ENCODE data around the gene HORMAD2. TPM values are rescaled to one million over a fixed set of nuclear protein-coding genes. Genes with fewer than 3 reads are reported as not detected.

Gene HORMAD2
- total RNA-seq, 5 donors from 2014 or later (not counting 1 experiment from before 2014, with no cell fraction given), result not detected

- ATAC-seq (replicated peaks in 1 of 4), result no peak
- ChIA-PET CTCF (no interaction called here), POLR2A (no interaction called here)
These were observed 49.4 kb downstream of the HORMAD2 start for GRCh38 chr22:30129636-30130035.

GRCh38 chr22:30132290-30132996, 52.2 kb downstream of the HORMAD2 start:
- Histone ChIP-seq H3K36me3 (ENCODE audit: control insufficient read depth in 2 of 2, extremely low read depth in 1 of 2, insufficient read depth in 1 of 2, low read length in 1 of 2) (no peaks in the 10 kb centered on the region), H3K4me1 (ENCODE audit: control insufficient read depth in 1 of 2, extremely low read depth in 1 of 2, insufficient read depth in 2 of 2, low read length in 2 of 2) (no peaks in the 10 kb centered on the region), H3K27me3 (replicated peaks in 1 of 2; ENCODE audit: control insufficient read depth in 2 of 2, extremely low read depth in 1 of 2, insufficient read depth in 2 of 2, low read length in 1 of 2) (no peaks in the 10 kb centered on the region), H3K27ac (ENCODE audit: low read length) (no peak overlapping the region), H3K9me3 (no peaks in the 10 kb centered on the region), H3K4me3 (ENCODE audit: control insufficient read depth in 1 of 2, extremely low read depth in 1 of 2, low read length in 1 of 2) (no peak overlapping the region)
- POLR2A ChIA-PET, result no interaction called here
- H3K36me3 Mint-ChIP-seq, result no peaks in the 10 kb centered on the region
- 64% methylated on average over 3 of the region's 4 CpGs for WGBS (ENCODE audit: insufficient coverage)
- no peaks in the 10 kb centered on the region for H3K4me1 Mint-ChIP-seq
- no peaks in the 10 kb centered on the region for H3K27me3 Mint-ChIP-seq
- DNase-seq (no peak), ATAC-seq (replicated peaks in 1 of 4) (no peak)
- no peaks in the 10 kb centered on the region for H3K9me3 Mint-ChIP-seq
- H3K4me3 Mint-ChIP-seq, result no peak overlapping the region
- H3K27ac Mint-ChIP-seq, result no peak overlapping the region
- CTCF ChIA-PET, result no interaction called here

More at GRCh38 chr22:30129636-30130035, 49.4 kb downstream of the HORMAD2 start:
- Histone ChIP-seq H3K36me3 (ENCODE audit: control insufficient read depth in 2 of 2, extremely low read depth in 1 of 2, insufficient read depth in 1 of 2, low read length in 1 of 2) (no peaks in the 10 kb centered on the region), H3K9me3 (no peaks in the 10 kb centered on the region), H3K4me3 (ENCODE audit: control insufficient read depth in 1 of 2, extremely low read depth in 1 of 2, low read length in 1 of 2) (no peak overlapping the region), H3K27me3 (replicated peaks in 1 of 2; ENCODE audit: control insufficient read depth in 2 of 2, extremely low read depth in 1 of 2, insufficient read depth in 2 of 2, low read length in 1 of 2) (no peaks in the 10 kb centered on the region), H3K27ac (ENCODE audit: low read length) (no peak overlapping the region), H3K4me1 (ENCODE audit: control insufficient read depth in 1 of 2, extremely low read depth in 1 of 2, insufficient read depth in 2 of 2, low read length in 2 of 2) (no peaks in the 10 kb centered on the region)
- no peaks in the 10 kb centered on the region for H3K27me3 Mint-ChIP-seq
- no peaks in the 10 kb centered on the region for H3K36me3 Mint-ChIP-seq
- no peak for DNase-seq
- H3K9me3 Mint-ChIP-seq, result no peaks in the 10 kb centered on the region
- H3K27ac Mint-ChIP-seq, result no peak overlapping the region
- H3K4me1 Mint-ChIP-seq, result no peaks in the 10 kb centered on the region
- H3K4me3 Mint-ChIP-seq, result no peak overlapping the region
- no CpG with 5 or more reads among the region's 1 CpG for WGBS (ENCODE audit: insufficient coverage)

- DNase-seq (no peak), ATAC-seq (replicated peaks in 1 of 4) (no peak)
- Histone ChIP-seq H3K36me3 (ENCODE audit: control insufficient read depth in 2 of 2, extremely low read depth in 1 of 2, insufficient read depth in 1 of 2, low read length in 1 of 2) (no peaks in the 10 kb centered on the region), H3K27me3 (replicated peaks in 1 of 2; ENCODE audit: control insufficient read depth in 2 of 2, extremely low read depth in 1 of 2, insufficient read depth in 2 of 2, low read length in 1 of 2) (peaks cover 0 to 3% of the 10 kb centered on the region in 2 experiments), H3K9me3 (peaks cover 4% of the 10 kb centered on the region), H3K27ac (ENCODE audit: low read length) (no peak overlapping the region), H3K4me1 (ENCODE audit: control insufficient read depth in 1 of 2, extremely low read depth in 1 of 2, insufficient read depth in 2 of 2, low read length in 2 of 2) (no peaks in the 10 kb centered on the region), H3K4me3 (ENCODE audit: control insufficient read depth in 1 of 2, extremely low read depth in 1 of 2, low read length in 1 of 2) (no peak overlapping the region)
- ChIA-PET CTCF (no interaction called here), POLR2A (no interaction called here)
- H3K27ac Mint-ChIP-seq, result no peak overlapping the region
- H3K4me1 Mint-ChIP-seq, result no peaks in the 10 kb centered on the region
- no peak overlapping the region for H3K4me3 Mint-ChIP-seq
- H3K36me3 Mint-ChIP-seq, result peaks cover 7% of the 10 kb centered on the region
- H3K27me3 Mint-ChIP-seq, result no peaks in the 10 kb centered on the region
- peaks cover 0 to 20% (median 14%) of the 10 kb centered on the region in 3 donors for H3K9me3 Mint-ChIP-seq
These were observed 60.1 kb downstream of the HORMAD2 start for GRCh38 chr22:30140414-30140813.

- ChIA-PET POLR2A (no interaction called here), CTCF (no interaction called here)
- Histone ChIP-seq H3K27ac (ENCODE audit: low read length) (no peak overlapping the region), H3K27me3 (replicated peaks in 1 of 2; ENCODE audit: control insufficient read depth in 2 of 2, extremely low read depth in 1 of 2, insufficient read depth in 2 of 2, low read length in 1 of 2) (peaks cover 0 to 6% of the 10 kb centered on the region in 2 experiments), H3K4me1 (ENCODE audit: control insufficient read depth in 1 of 2, extremely low read depth in 1 of 2, insufficient read depth in 2 of 2, low read length in 2 of 2) (no peaks in the 10 kb centered on the region), H3K4me3 (ENCODE audit: control insufficient read depth in 1 of 2, extremely low read depth in 1 of 2, low read length in 1 of 2) (no peak overlapping the region), H3K9me3 (peaks cover 4% of the 10 kb centered on the region), H3K36me3 (ENCODE audit: control insufficient read depth in 2 of 2, extremely low read depth in 1 of 2, insufficient read depth in 1 of 2, low read length in 1 of 2) (no peaks in the 10 kb centered on the region)
- peaks cover 0 to 20% (median 14%) of the 10 kb centered on the region in 3 donors for H3K9me3 Mint-ChIP-seq
- ATAC-seq (replicated peaks in 1 of 4) (no peak), DNase-seq (no peak)
- no peak overlapping the region for H3K4me3 Mint-ChIP-seq
- H3K27ac Mint-ChIP-seq, result no peak overlapping the region
- H3K36me3 Mint-ChIP-seq, result peaks cover 7% of the 10 kb centered on the region
- no peaks in the 10 kb centered on the region for H3K27me3 Mint-ChIP-seq
- no peaks in the 10 kb centered on the region for H3K4me1 Mint-ChIP-seq
- WGBS (ENCODE audit: insufficient coverage), result no CpG with 5 or more reads among the region's 2 CpGs
These were observed 63.0 kb downstream of the HORMAD2 start for GRCh38 chr22:30143265-30143664.

- no peak overlapping the region for H3K27ac Mint-ChIP-seq
- POLR2A ChIA-PET, result no interaction called here
- H3K36me3 Mint-ChIP-seq, result peaks cover 7% of the 10 kb centered on the region
- H3K27me3 Mint-ChIP-seq, result no peaks in the 10 kb centered on the region
- no CpG with 5 or more reads among the region's 5 CpGs for WGBS (ENCODE audit: insufficient coverage)
- Histone ChIP-seq H3K27ac (ENCODE audit: low read length) (no peak overlapping the region), H3K9me3 (peaks cover 4% of the 10 kb centered on the region), H3K27me3 (replicated peaks in 1 of 2; ENCODE audit: control insufficient read depth in 2 of 2, extremely low read depth in 1 of 2, insufficient read depth in 2 of 2, low read length in 1 of 2) (peaks cover 0 to 6% of the 10 kb centered on the region in 2 experiments), H3K4me3 (ENCODE audit: control insufficient read depth in 1 of 2, extremely low read depth in 1 of 2, low read length in 1 of 2) (no peak overlapping the region), H3K4me1 (ENCODE audit: control insufficient read depth in 1 of 2, extremely low read depth in 1 of 2, insufficient read depth in 2 of 2, low read length in 2 of 2) (no peaks in the 10 kb centered on the region), H3K36me3 (ENCODE audit: control insufficient read depth in 2 of 2, extremely low read depth in 1 of 2, insufficient read depth in 1 of 2, low read length in 1 of 2) (no peaks in the 10 kb centered on the region)
- no peak overlapping the region for H3K4me3 Mint-ChIP-seq
- CTCF ChIA-PET, result no interaction called here
- ATAC-seq (replicated peaks in 1 of 4) (no peak), DNase-seq (no peak)
- no peaks in the 10 kb centered on the region for H3K4me1 Mint-ChIP-seq
- peaks cover 0 to 20% (median 14%) of the 10 kb centered on the region in 3 donors for H3K9me3 Mint-ChIP-seq
These were observed 64.1 kb downstream of the HORMAD2 start for GRCh38 chr22:30144391-30144790.

- no peak overlapping the region for H3K4me3 ChIP-seq (ENCODE audit: control insufficient read depth in 1 of 2, extremely low read depth in 1 of 2, low read length in 1 of 2)
- WGBS (ENCODE audit: insufficient coverage), result no CpG with 5 or more reads among the region's 1 CpG
- CTCF ChIA-PET, result interaction anchor here in 1 of 2 donors (0.6 kb wide), 1 partner anchor 86 kb away, joined by 3 read pairs; no protein-coding TSS in a partner anchor
- DNase-seq (no peak), ATAC-seq (replicated peaks in 1 of 4) (no peak)
- no peak overlapping the region for H3K27ac ChIP-seq (ENCODE audit: low read length)
- H3K9me3 Mint-ChIP-seq, result peaks cover 0 to 4% (median 0%) of the 10 kb centered on the region in 3 donors
- H3K9me3 ChIP-seq, result no peaks in the 10 kb centered on the region
- no peaks in the 10 kb centered on the region for H3K4me1 ChIP-seq (ENCODE audit: control insufficient read depth in 1 of 2, extremely low read depth in 1 of 2, insufficient read depth in 2 of 2, low read length in 2 of 2)
- H3K27me3 ChIP-seq (replicated peaks in 1 of 2; ENCODE audit: control insufficient read depth in 2 of 2, extremely low read depth in 1 of 2, insufficient read depth in 2 of 2, low read length in 1 of 2), result peaks cover 0 to 3% of the 10 kb centered on the region in 2 experiments
- H3K27ac Mint-ChIP-seq, result no peak overlapping the region
- H3K36me3 ChIP-seq (ENCODE audit: control insufficient read depth in 2 of 2, extremely low read depth in 1 of 2, insufficient read depth in 1 of 2, low read length in 1 of 2), result no peaks in the 10 kb centered on the region
- H3K36me3 Mint-ChIP-seq, result no peaks in the 10 kb centered on the region
- H3K4me3 Mint-ChIP-seq, result no peak overlapping the region
- POLR2A ChIA-PET, result interaction anchor here in 1 of 2 donors (0.6 kb wide), 1 partner anchor 1838 kb away, joined by 3 read pairs; no protein-coding TSS in a partner anchor
- no peaks in the 10 kb centered on the region for H3K4me1 Mint-ChIP-seq
- H3K27me3 Mint-ChIP-seq, result no peaks in the 10 kb centered on the region
These were observed 69.9 kb downstream of the HORMAD2 start for GRCh38 chr22:30150212-30150611.

All from T-cell (primary cell).